OCI-LY3 (cell line): ENCODE results near the gene FBXO21.
"Not testable (repeated sequence)": the region's sequence is repeated elsewhere in the genome, so short reads cannot be mapped to it uniquely, and the experiment has no call there.

Experiments used
- EZH2phosphoT487 ChIP-seq: fragments of 200-600 bp; shearing (Covaris generic); IDR thresholded peaks from 2 replicates; pipeline ENCODE4 v1.6.1; 2018; ENCODE audit warnings: antibody characterized with exemption, mixed run types, low read depth
- TF ChIP-seq, protein P1 (sequence below): fragments of 200-600, 300-600 bp; sonication (generic); IDR thresholded peaks from 2 replicates; pipeline ENCODE4 v1.5.1; 2014; ENCODE audit warnings: antibody characterized with exemption, low read length, low read depth

DNA sequence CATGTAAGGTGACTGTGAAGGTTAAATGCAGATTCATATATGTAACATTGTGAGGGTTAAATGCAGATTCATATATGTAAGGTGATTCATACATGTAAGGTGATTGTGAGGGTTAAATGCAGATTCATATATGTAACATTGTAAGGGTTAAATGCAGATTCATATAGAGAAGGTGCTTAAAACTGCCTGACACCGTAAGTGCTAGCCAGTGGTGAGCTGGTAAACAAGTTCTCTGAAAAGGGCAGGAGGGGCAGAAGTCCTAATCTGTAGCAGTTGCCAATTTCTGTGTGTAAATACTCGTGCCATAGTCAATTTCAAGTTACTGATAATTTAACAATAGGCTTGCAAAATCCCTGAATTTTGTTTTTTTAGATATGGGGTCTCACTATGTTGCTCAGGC, 86.3 kb downstream of the FBXO21 start:
- TF ChIP-seq, protein P1, sequence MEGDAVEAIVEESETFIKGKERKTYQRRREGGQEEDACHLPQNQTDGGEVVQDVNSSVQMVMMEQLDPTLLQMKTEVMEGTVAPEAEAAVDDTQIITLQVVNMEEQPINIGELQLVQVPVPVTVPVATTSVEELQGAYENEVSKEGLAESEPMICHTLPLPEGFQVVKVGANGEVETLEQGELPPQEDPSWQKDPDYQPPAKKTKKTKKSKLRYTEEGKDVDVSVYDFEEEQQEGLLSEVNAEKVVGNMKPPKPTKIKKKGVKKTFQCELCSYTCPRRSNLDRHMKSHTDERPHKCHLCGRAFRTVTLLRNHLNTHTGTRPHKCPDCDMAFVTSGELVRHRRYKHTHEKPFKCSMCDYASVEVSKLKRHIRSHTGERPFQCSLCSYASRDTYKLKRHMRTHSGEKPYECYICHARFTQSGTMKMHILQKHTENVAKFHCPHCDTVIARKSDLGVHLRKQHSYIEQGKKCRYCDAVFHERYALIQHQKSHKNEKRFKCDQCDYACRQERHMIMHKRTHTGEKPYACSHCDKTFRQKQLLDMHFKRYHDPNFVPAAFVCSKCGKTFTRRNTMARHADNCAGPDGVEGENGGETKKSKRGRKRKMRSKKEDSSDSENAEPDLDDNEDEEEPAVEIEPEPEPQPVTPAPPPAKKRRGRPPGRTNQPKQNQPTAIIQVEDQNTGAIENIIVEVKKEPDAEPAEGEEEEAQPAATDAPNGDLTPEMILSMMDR = not testable (repeated sequence)
- not testable (repeated sequence) for TF ChIP-seq EZH2phosphoT487
